Gastroesophageal sphincter (tissue), 3 donors: Measurements from ENCODE around the gene CACNA2D3.

Experiments used
- CTCF ChIP-seq, 4 experiments: fragments of 200-600 bp in 2 of 4; fragments of 450-650 bp in 2 of 4; sonication (generic) in 1 of 4; IDR thresholded peaks; one replicate each; pipeline ENCODE4 v1.5.1; 2017 to 2019; ENCODE audit warnings: antibody characterized with exemption in 4 of 4, mild to moderate bottlenecking in 2 of 4, moderate library complexity in 2 of 4
- EP300 ChIP-seq: sonication (generic); formaldehyde crosslinking; IDR thresholded peaks from one replicate; pipeline ENCODE4 v1.6.1; 2017; ENCODE audit warnings: antibody characterized with exemption, mild to moderate bottlenecking
- POLR2A ChIP-seq, 2 donors: fragments of 450-650 bp; IDR thresholded peaks; one replicate each; pipeline ENCODE4 v1.6.1; 2017; ENCODE audit warnings: antibody characterized with exemption in 2 of 2, mild to moderate bottlenecking in 2 of 2, moderate library complexity in 1 of 2

GRCh38 chr3:54339608-54340007 is 217.3 kb downstream of the CACNA2D3 start:
- no peak for TF ChIP-seq POLR2A (IDR thresholded peaks at IDR 0.05)
- no peak for TF ChIP-seq CTCF (IDR thresholded peaks at IDR 0.05)
- TF ChIP-seq EP300 = no peak
